K562 (cell line): ENCODE measurements around the gene SLC38A10. TPM values are rescaled to one million over a fixed set of nuclear protein-coding genes. Genes with fewer than 3 reads are reported as not detected.
A peak's percentile ranks its signal among the peaks of the same experiment; 100 is the strongest.

ENCODE experiments used
- ATAC-seq: fragments of 200-7000 bp; cut with Tn5 transposase; 3 replicates; pipeline ENCODE4 v1.9.1; 2020; ENCODE audit warnings: moderate library complexity
- BruUV-seq: library from RNA; stranded (reverse); fragments of 400-500 nt; replicated peaks from 2 replicates; lab custom pipeline; 2021; lab: Mats Ljungman, UMichigan
- CTCF ChIA-PET: fragments of 300-600 bp; formaldehyde crosslinking; extraction: SDS; loops from one replicate; lab custom pipeline; 2021; ENCODE audit warnings: low intra/inter-chr PET ratio; lab: Yijun Ruan, JAX
- POLR2A ChIA-PET: fragments of 300-600, 350-650 bp; sonication (Branson Sonifier 250); formaldehyde crosslinking; extraction: SDS; loops from one replicate; lab custom pipeline; 2021; ENCODE audit warnings: antibody characterized with exemption, inconsistent platforms; lab: Yijun Ruan, JAX
- DNase-seq, 4 experiments: peaks; one replicate each; pipeline versions ENCODE4 v3.0.0 to v3.0.0-alpha.2; 2011 to 2018; ENCODE audit warnings: low spot score in 3 of 4, mixed read lengths in 3 of 4; ENCODE audit errors: extremely low read depth in 1 of 4
- FAIRE-seq: peaks from 2 replicates; lab custom pipeline; 2011; peaks lifted over from hg19 to GRCh38; lab: Jason Lieb, UNC
- H2AFZ ChIP-seq: 2 replicates; pipeline ENCODE4 v1.6.0; 2011; ENCODE audit warnings: low read depth, low read length, control low read depth, inconsistent platforms
- H3K27ac ChIP-seq: fragments of 200-600 bp; 3 replicates; pipeline ENCODE4 v1.8.0; 2011; ENCODE audit warnings: low read depth, mild to moderate bottlenecking, control low read depth, inconsistent platforms, low read length, moderate library complexity, mixed read lengths; ENCODE audit errors: extremely low read depth
- H3K27me3 ChIP-seq, 2 experiments: fragments of 300-600 bp in 1 of 2; 2 replicates in 1 of 2; 3 replicates in 1 of 2; pipeline versions ENCODE4 v1.6.0 to v1.8.0; 2011; ENCODE audit warnings: inconsistent platforms in 2 of 2, low read length in 2 of 2, mild to moderate bottlenecking in 1 of 2, mixed read lengths in 1 of 2, moderate library complexity in 1 of 2; ENCODE audit not compliant: control insufficient read depth in 2 of 2, insufficient read depth in 2 of 2
- H3K36me3 ChIP-seq: fragments of 300-600 bp; 3 replicates; pipeline ENCODE4 v1.8.0; 2011; ENCODE audit warnings: mild to moderate bottlenecking, low read length, inconsistent platforms; ENCODE audit not compliant: control insufficient read depth, insufficient read depth
- H3K4me1 ChIP-seq, 2 experiments: fragments of 200-600 bp in 1 of 2; replicated peaks in 1 of 2; 2 replicates in 1 of 2; 3 replicates in 1 of 2; pipeline versions ENCODE4 v1.5.1 to v1.8.0; 2011; ENCODE audit warnings: inconsistent platforms in 2 of 2, low read length in 2 of 2, mild to moderate bottlenecking in 1 of 2, mixed read lengths in 1 of 2, moderate library complexity in 1 of 2; ENCODE audit not compliant: control insufficient read depth in 2 of 2, insufficient read depth in 2 of 2
- H3K4me2 ChIP-seq: 2 replicates; pipeline ENCODE4 v1.6.1; 2011; ENCODE audit warnings: low read length, control low read depth, inconsistent platforms, mixed read lengths; ENCODE audit not compliant: insufficient read depth
- H3K4me3 ChIP-seq: fragments of 200-600 bp; sonication (generic), shearing (Covaris generic); 2 replicates; pipeline ENCODE4 v1.5.1; 2016; ENCODE audit warnings: control low read depth, inconsistent platforms
- H3K79me2 ChIP-seq: fragments of 200-600 bp; 3 replicates; pipeline ENCODE4 v1.8.0; 2011; ENCODE audit warnings: low read length, inconsistent platforms; ENCODE audit not compliant: control insufficient read depth, insufficient read depth
- H3K9ac ChIP-seq, 2 experiments: 2 replicates each; pipeline versions ENCODE4 v1.6.0 to v1.6.1; 2011; ENCODE audit warnings: low read depth in 2 of 2, low read length in 2 of 2, control low read depth in 1 of 2, inconsistent platforms in 1 of 2, mild to moderate bottlenecking in 1 of 2, mixed read lengths in 1 of 2; ENCODE audit not compliant: insufficient read depth in 1 of 2
- H3K9me1 ChIP-seq: one replicate; pipeline ENCODE4 v1.6.0; 2011; ENCODE audit warnings: inconsistent platforms, mild to moderate bottlenecking, low read length, moderate library complexity; ENCODE audit not compliant: control insufficient read depth, insufficient read depth
- H3K9me3 ChIP-seq: replicated peaks from 2 replicates; pipeline ENCODE4 v1.5.1; 2011; ENCODE audit warnings: low read depth, low read length, inconsistent platforms; ENCODE audit not compliant: control insufficient read depth, insufficient read depth
- H4K20me1 ChIP-seq: replicated peaks from 2 replicates; pipeline ENCODE4 v1.6.1; 2011; ENCODE audit warnings: low read length, inconsistent platforms, mixed read lengths; ENCODE audit not compliant: control insufficient read depth, insufficient read depth
- KLF13 ChIP-seq: fragments of 450-650 bp; IDR thresholded peaks from 2 replicates; pipeline ENCODE4 v1.6.1; 2016; ENCODE audit warnings: missing genetic modification characterization, low read depth, mild to moderate bottlenecking, missing compliant biosample characterization, moderate library complexity, borderline replicate concordance
- NCOA6 ChIP-seq: fragments of 450-650 bp; IDR thresholded peaks from 2 replicates; pipeline ENCODE4 v1.6.1; 2017; ENCODE audit warnings: mild to moderate bottlenecking
- NR2C1 ChIP-seq, 2 experiments: fragments of 450-650 bp; IDR thresholded peaks; 2 replicates each; pipeline ENCODE4 v1.6.1; 2017; ENCODE audit warnings: mild to moderate bottlenecking in 2 of 2, antibody characterized with exemption in 1 of 2, inconsistent platforms in 1 of 2, missing compliant biosample characterization in 1 of 2, missing genetic modification characterization in 1 of 2
- RAD21 ChIP-seq, 2 experiments: fragments of 250-450 bp in 1 of 2; fragments of 450-650 bp in 1 of 2; sonication (Bioruptor Pico) in 1 of 2; formaldehyde crosslinking in 1 of 2; IDR thresholded peaks in 1 of 2; conservative IDR thresholded peaks in 1 of 2; 2 replicates each; pipeline versions ENCODE4 v1.4.0 to v1.8.0; 2020 to 2022; ENCODE audit warnings: mild to moderate bottlenecking in 2 of 2, moderate library complexity in 1 of 2
- RB1 ChIP-seq: fragments of 450-650 bp; IDR thresholded peaks from 2 replicates; pipeline ENCODE4 v1.6.1; 2017; ENCODE audit warnings: low read depth, mild to moderate bottlenecking
- RHOXF2B ChIP-seq: fragments of 250-450 bp; sonication (Bioruptor Pico); conservative IDR thresholded peaks from 2 replicates; pipeline ENCODE4 v1.5.1; 2021
- SAFB2 ChIP-seq: fragments of 200-400 bp; formaldehyde crosslinking; IDR thresholded peaks from 2 replicates; pipeline ENCODE4 v1.6.1; 2018; ENCODE audit warnings: borderline replicate concordance, low read length, low read depth, moderate library complexity; ENCODE audit not compliant: severe bottlenecking
- SMAD2 ChIP-seq: fragments of 150-350 bp; IDR thresholded peaks from 2 replicates; pipeline ENCODE4 v1.6.1; 2014; ENCODE audit warnings: low read depth, mild to moderate bottlenecking, low read length
- ZSCAN32 ChIP-seq: fragments of 450-650 bp; formaldehyde crosslinking; IDR thresholded peaks from 2 replicates; pipeline ENCODE4 v1.4.0; 2020; ENCODE audit warnings: mild to moderate bottlenecking, moderate library complexity
- WGBS: fragments of 100-300 bp; shearing (Covaris generic); methylation state at CpG from one replicate; pipeline ENCODE4 v1.1.6; 2016; ENCODE audit warnings: low coverage, mixed read lengths; ENCODE audit not compliant: insufficient coverage; ENCODE audit errors: missing lambda C conversion rate; 5-methylcytosine and 5-hydroxymethylcytosine counted together
- in situ Hi-C: fragments of 300-500 bp; cut with MboI; formaldehyde crosslinking; loops from 4 replicates; pipeline ENCODE4 v1.15.0; 2018; ENCODE audit warnings: inconsistent platforms, mixed read lengths
- intact Hi-C: fragments of 100-400 bp; cut with micrococcal nuclease; formaldehyde crosslinking; loops from 2 replicates; pipeline ENCODE4 v1.14.2; 2022
- polyA plus RNA-seq, 8 experiments: library from polyadenylated mRNA; depleted of rRNA in 4 of 8; stranded (reverse) in 5 of 8; unstranded in 3 of 8; fragments of >200 nt; fragmentation: Nextera tagmentation in 2 of 8; fragmentation: Illumina TruSeq in 1 of 8; extraction: Ambion mirVana in 2 of 8; extraction: Trizol in 1 of 8; gene quantifications; 2 replicates each; pipeline versions ENCODE4 v1.2.1 to v1.2.3, GENCODE V29; 2011 to 2014; ENCODE audit warnings: inconsistent platforms in 1 of 8, missing spikeins in 1 of 8
- total RNA-seq, 7 experiments: library from RNA; depleted of rRNA in 6 of 7; stranded (reverse); fragments of >200 nt in 6 of 7; fragmentation: Illumina TruSeq in 2 of 7; extraction: Trizol in 2 of 7; gene quantifications; 2 replicates each; pipeline versions ENCODE4 v1.2.1 to v1.2.3, GENCODE V29; 2011 to 2021; ENCODE audit warnings: low replicate concordance in 1 of 7
- TF ChIP-seq, protein P1 (sequence below), 2 experiments: fragments of 450-650 bp in 1 of 2; IDR thresholded peaks; 2 replicates each; pipeline ENCODE4 v1.6.1; 2011 to 2017; ENCODE audit warnings: low read depth in 2 of 2, antibody characterized with exemption in 1 of 2, borderline replicate concordance in 1 of 2, low read length in 1 of 2, mild to moderate bottlenecking in 1 of 2, mixed read lengths in 1 of 2; ENCODE audit not compliant: control insufficient read depth in 1 of 2
- TF ChIP-seq, protein P2 (sequence below), 2 experiments: fragments of 200-800 bp in 1 of 2; sonication (Bioruptor generic) in 1 of 2; sonication (generic) in 1 of 2; formaldehyde crosslinking in 1 of 2; IDR thresholded peaks in 1 of 2; conservative IDR thresholded peaks in 1 of 2; 2 replicates each; pipeline versions ENCODE4 v1.5.0 to v1.6.1; 2016 to 2020; ENCODE audit warnings: missing compliant biosample characterization in 1 of 2, missing genetic modification characterization in 1 of 2, missing genetic modification reagents in 1 of 2
- TF ChIP-seq, protein P3 (sequence below): fragments of 250-450 bp; sonication (Bioruptor Pico); IDR thresholded peaks from 2 replicates; pipeline ENCODE4 v1.4.0; 2020; ENCODE audit warnings: mild to moderate bottlenecking

Gene SLC38A10
- total and polyA plus RNA-seq, 9 of the 15 experiments (the other 6 are each of a cell fraction or from before 2014, with no cell fraction given) = 0.45 to 54.2 (median 13.8) TPM

DNA sequence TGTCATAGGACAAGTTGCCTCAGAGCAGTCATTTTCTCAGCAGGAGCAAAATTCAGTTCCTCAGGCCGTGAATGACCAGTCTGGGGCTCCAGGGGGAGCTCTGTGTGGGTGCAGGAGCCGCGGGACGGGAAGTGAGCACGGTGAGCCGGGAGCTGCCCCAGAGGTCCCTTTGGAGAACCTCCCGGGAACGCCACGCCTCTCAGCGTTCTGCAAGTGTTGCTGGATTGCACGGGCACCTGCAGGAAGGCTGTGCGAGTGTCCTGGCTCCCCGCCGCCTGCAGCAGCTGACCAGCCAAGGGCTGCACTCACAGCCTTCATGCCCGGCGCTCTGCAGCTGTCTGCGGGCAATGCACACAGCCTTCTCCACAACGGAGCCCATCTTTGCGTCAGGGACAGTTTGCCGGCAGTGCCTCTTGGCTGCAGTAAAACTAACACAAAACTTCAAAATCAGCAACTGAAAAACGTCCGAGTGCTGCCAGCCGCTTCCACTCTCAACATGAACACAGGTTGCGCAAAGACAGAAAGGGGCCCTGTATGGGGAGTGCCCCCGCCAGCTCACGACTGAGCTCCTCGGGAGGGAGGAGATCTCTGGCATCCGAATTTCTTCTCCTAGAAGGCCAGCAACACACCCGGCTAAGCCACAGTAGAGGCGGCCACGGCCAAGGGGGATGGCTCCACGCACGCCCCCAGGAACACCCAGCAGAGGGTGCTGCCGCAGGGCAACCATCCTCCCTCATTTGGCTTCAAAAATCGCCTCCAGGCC is 40.0 kb downstream of the SLC38A10 start:
- Histone ChIP-seq H3K9me3 (no peaks in the 10 kb centered on the region), H3K27ac (no peak overlapping the region), H3K4me2 (no peak overlapping the region), H3K4me3 (no peak overlapping the region), H3K9me1 (no peaks in the 10 kb centered on the region), H3K27me3 (no peaks in the 10 kb centered on the region), H3K9ac (peak overlapping the region in 1 of 2 experiments; percentile 77; a peak in 2 of 4 replicates), H3K36me3 (peaks cover 48% of the 10 kb centered on the region; the same call in 2 of the 3 replicates), H3K4me1 (peaks cover 0 to 44% of the 10 kb centered on the region in 2 experiments; a peak in 1 of 5 replicates), H4K20me1 (no peaks in the 10 kb centered on the region; the same call in 1 of the 2 replicates), H2AFZ (no peak overlapping the region), H3K79me2 (no peaks in the 10 kb centered on the region)
- 67% methylated on average over 34 of the region's 35 CpGs for WGBS
- ChIA-PET POLR2A (interaction anchor here (0.7 to 1.6 kb wide), 5 partner anchors 9 to 679 kb away, joined by 3 to 6 read pairs (median 4); no protein-coding TSS in a partner anchor), CTCF (interaction anchor here (1.0 to 4.0 kb wide), 2 partner anchors 230 to 282 kb away, joined by 3 to 33 read pairs; no protein-coding TSS in a partner anchor)
- in situ Hi-C loops = no loop called here
- peak; percentile 26 for FAIRE-seq
- BruUV-seq = no TSS peak
- peak; percentile 80 for ATAC-seq
- peak; percentile 43 to 52 (median 46) for DNase-seq
- intact Hi-C loops = loop anchor here (2.0 to 5.0 kb wide), 2 partner anchors 37 to 230 kb away; no protein-coding TSS in a partner anchor
- TF ChIP-seq, protein P1, sequence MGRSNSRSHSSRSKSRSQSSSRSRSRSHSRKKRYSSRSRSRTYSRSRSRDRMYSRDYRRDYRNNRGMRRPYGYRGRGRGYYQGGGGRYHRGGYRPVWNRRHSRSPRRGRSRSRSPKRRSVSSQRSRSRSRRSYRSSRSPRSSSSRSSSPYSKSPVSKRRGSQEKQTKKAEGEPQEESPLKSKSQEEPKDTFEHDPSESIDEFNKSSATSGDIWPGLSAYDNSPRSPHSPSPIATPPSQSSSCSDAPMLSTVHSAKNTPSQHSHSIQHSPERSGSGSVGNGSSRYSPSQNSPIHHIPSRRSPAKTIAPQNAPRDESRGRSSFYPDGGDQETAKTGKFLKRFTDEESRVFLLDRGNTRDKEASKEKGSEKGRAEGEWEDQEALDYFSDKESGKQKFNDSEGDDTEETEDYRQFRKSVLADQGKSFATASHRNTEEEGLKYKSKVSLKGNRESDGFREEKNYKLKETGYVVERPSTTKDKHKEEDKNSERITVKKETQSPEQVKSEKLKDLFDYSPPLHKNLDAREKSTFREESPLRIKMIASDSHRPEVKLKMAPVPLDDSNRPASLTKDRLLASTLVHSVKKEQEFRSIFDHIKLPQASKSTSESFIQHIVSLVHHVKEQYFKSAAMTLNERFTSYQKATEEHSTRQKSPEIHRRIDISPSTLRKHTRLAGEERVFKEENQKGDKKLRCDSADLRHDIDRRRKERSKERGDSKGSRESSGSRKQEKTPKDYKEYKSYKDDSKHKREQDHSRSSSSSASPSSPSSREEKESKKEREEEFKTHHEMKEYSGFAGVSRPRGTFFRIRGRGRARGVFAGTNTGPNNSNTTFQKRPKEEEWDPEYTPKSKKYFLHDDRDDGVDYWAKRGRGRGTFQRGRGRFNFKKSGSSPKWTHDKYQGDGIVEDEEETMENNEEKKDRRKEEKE (IDR thresholded peaks at IDR 0.05; ENCODE audit: borderline replicate concordance in 1 of 2, control insufficient read depth in 1 of 2, low read depth in 2 of 2, low read length in 1 of 2) = no peak
- TF ChIP-seq ZSCAN32 (CRISPR knock-in tag) (no peak), NCOA6 (no peak), RHOXF2B (no peak), RAD21 (CRISPR knock-in tag; conservative IDR thresholded peaks at IDR 0.05 in 1 of 2, IDR thresholded peaks at IDR 0.05 in 1 of 2) (peak in 1 of 2 experiments; percentile 51; a peak in 2 of 4 replicates), SAFB2 (no peak), RB1 (peak; percentile 44; the same call in 1 of the 2 replicates), KLF13 (tag) (no peak), NR2C1 (IDR thresholded peaks at IDR 0.05) (no peak), NR2C1 (tag; IDR thresholded peaks at IDR 0.05) (no peak), SMAD2 (no peak)
- TF ChIP-seq, protein P2, sequence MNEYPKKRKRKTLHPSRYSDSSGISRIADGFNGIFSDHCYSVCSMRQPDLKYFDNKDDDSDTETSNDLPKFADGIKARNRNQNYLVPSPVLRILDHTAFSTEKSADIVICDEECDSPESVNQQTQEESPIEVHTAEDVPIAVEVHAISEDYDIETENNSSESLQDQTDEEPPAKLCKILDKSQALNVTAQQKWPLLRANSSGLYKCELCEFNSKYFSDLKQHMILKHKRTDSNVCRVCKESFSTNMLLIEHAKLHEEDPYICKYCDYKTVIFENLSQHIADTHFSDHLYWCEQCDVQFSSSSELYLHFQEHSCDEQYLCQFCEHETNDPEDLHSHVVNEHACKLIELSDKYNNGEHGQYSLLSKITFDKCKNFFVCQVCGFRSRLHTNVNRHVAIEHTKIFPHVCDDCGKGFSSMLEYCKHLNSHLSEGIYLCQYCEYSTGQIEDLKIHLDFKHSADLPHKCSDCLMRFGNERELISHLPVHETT (CRISPR knock-in tag; conservative IDR thresholded peaks at IDR 0.05 in 1 of 2, IDR thresholded peaks at IDR 0.05 in 1 of 2) = no peak
- TF ChIP-seq, protein P3, sequence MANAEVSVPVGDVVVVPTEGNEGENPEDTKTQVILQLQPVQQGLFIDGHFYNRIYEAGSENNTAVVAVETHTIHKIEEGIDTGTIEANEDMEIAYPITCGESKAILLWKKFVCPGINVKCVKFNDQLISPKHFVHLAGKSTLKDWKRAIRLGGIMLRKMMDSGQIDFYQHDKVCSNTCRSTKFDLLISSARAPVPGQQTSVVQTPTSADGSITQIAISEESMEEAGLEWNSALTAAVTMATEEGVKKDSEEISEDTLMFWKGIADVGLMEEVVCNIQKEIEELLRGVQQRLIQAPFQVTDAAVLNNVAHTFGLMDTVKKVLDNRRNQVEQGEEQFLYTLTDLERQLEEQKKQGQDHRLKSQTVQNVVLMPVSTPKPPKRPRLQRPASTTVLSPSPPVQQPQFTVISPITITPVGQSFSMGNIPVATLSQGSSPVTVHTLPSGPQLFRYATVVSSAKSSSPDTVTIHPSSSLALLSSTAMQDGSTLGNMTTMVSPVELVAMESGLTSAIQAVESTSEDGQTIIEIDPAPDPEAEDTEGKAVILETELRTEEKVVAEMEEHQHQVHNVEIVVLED (CRISPR knock-in tag) = no peak
